Thymus (tissue), 11 donors: ENCODE measurements around the gene DPP6. TPM values are rescaled to one million over a fixed set of nuclear protein-coding genes. Genes with fewer than 3 reads are reported as not detected.

Experiments used
- DNase-seq, 9 donors: peaks; one replicate each; pipeline ENCODE4 v3.0.0-alpha.2; 2013; ENCODE audit warnings: low spot score in 9 of 9, low read depth in 6 of 9, missing footprints in 1 of 9
- H3K27ac ChIP-seq, 2 donors: one replicate each; pipeline ENCODE4 v1.5.1; 2013; ENCODE audit warnings: control low read depth in 1 of 2, low read depth in 1 of 2, low read length in 1 of 2, mild to moderate bottlenecking in 1 of 2, moderate library complexity in 1 of 2
- H3K27me3 ChIP-seq, 2 donors: one replicate each; pipeline ENCODE4 v1.5.1; 2013; ENCODE audit warnings: low read length in 1 of 2; ENCODE audit not compliant: control insufficient read depth in 2 of 2, insufficient read depth in 1 of 2
- H3K36me3 ChIP-seq, 2 donors: one replicate each; pipeline ENCODE4 v1.5.1; 2013; ENCODE audit warnings: low read length in 1 of 2, mild to moderate bottlenecking in 1 of 2, moderate library complexity in 1 of 2; ENCODE audit not compliant: control insufficient read depth in 2 of 2, insufficient read depth in 2 of 2
- H3K4me1 ChIP-seq, 2 donors: one replicate each; pipeline ENCODE4 v1.5.1; 2013; ENCODE audit warnings: low read length in 2 of 2; ENCODE audit not compliant: control insufficient read depth in 2 of 2, insufficient read depth in 2 of 2
- H3K4me3 ChIP-seq, 2 donors: one replicate each; pipeline ENCODE4 v1.5.1; 2013; ENCODE audit warnings: low read length in 2 of 2, control low read depth in 1 of 2, mild to moderate bottlenecking in 1 of 2
- H3K9me3 ChIP-seq, 2 donors: one replicate each; pipeline ENCODE4 v1.5.1; 2013; ENCODE audit warnings: low read length in 1 of 2, mild to moderate bottlenecking in 1 of 2; ENCODE audit not compliant: control insufficient read depth in 2 of 2, insufficient read depth in 1 of 2
- WGBS: extraction: QIAGEN DNeasy Blood & Tissue Kit; methylation state at CpG from one replicate; pipeline ENCODE4 v1.1.7; 2013; 5-methylcytosine and 5-hydroxymethylcytosine counted together
- polyA plus RNA-seq: library from polyadenylated mRNA; stranded (reverse); fragments of 200-250 nt; gene quantifications from one replicate; pipeline ENCODE4 v1.2.3, GENCODE V29; 2013
- total RNA-seq: library from RNA; stranded (reverse); fragments of 120-200 nt; gene quantifications from one replicate; pipeline ENCODE4 v1.2.4, GENCODE V29; 2013
- donor health status: healthy.

Gene DPP6
- total and polyA plus RNA-seq, 2 donors, result 0.75 to 4.5 TPM

GRCh38 chr7:154347700-154348266 is 295.6 kb downstream of the DPP6 start:
- Histone ChIP-seq H3K27me3 (no peaks in the 10 kb centered on the region), H3K36me3 (no peaks in the 10 kb centered on the region), H3K27ac (no peak overlapping the region), H3K9me3 (no peaks in the 10 kb centered on the region), H3K4me1 (no peaks in the 10 kb centered on the region), H3K4me3 (no peak overlapping the region)
- DNase-seq, result no peak
- WGBS, result 43% methylated on average over 3 of the region's 3 CpGs

DNA sequence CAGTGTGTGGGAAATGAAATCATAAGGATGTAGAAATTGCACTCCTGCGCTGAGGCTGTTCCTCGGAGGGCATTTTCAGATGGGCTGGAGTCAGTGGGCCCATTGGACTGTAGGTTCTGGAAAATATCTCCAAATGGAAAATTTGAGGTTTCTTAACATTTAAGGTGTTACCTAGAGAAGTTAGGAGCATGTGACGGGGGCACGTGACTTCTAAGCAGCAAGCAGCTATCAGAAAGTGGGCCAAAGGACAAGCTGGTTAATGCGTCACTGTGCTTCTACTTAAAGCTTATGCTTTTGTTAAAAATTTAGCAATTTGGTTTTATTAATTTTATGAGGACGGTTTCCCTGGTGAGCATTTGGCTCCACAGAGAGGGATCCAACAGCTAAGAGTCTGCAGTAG is 298.7 kb downstream of the DPP6 start:
- no peaks in the 10 kb centered on the region for H3K4me1 ChIP-seq
- H3K27me3 ChIP-seq, result no peaks in the 10 kb centered on the region
- H3K9me3 ChIP-seq, result no peaks in the 10 kb centered on the region
- 96% methylated on average over 6 of the region's 6 CpGs for WGBS
- no peak for DNase-seq
- no peaks in the 10 kb centered on the region for H3K36me3 ChIP-seq
- no peak overlapping the region for H3K4me3 ChIP-seq
- no peak overlapping the region for H3K27ac ChIP-seq

- no peak overlapping the region for H3K4me3 ChIP-seq
- no peaks in the 10 kb centered on the region for H3K9me3 ChIP-seq
- no peak for DNase-seq
- WGBS, result 69% methylated on average over 5 of the region's 5 CpGs
- no peaks in the 10 kb centered on the region for H3K4me1 ChIP-seq
- no peaks in the 10 kb centered on the region for H3K27me3 ChIP-seq
- no peaks in the 10 kb centered on the region for H3K36me3 ChIP-seq
- H3K27ac ChIP-seq, result no peak overlapping the region
Measured at GRCh38 chr7:154353355-154353767, 301.2 kb downstream of the DPP6 start.

DNA sequence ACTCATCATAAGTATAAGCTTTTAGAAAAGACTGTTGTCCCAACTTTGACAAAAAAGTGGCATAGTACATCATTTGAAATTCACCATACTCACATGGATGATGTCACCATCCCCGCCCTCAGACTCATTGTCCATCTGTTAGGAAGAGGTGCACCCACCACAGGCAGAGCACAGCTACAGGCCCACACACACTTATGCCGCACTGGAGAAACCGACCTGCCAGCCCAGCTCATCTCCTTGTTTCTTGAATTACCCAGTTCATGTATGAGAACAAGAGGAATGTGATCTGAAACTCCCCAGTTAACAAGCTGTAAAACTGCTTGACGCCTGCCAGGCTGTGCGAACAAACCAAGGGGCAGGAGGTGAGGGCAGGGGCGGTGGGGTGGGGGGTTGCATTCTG is 312.0 kb downstream of the DPP6 start:
- Histone ChIP-seq H3K27ac (no peak overlapping the region), H3K27me3 (no peaks in the 10 kb centered on the region), H3K4me3 (no peak overlapping the region), H3K4me1 (no peaks in the 10 kb centered on the region), H3K36me3 (no peaks in the 10 kb centered on the region), H3K9me3 (peaks cover 0 to 2% of the 10 kb centered on the region in 2 donors)
- no peak for DNase-seq
- WGBS, result 81% methylated on average over 6 of the region's 6 CpGs

DNA sequence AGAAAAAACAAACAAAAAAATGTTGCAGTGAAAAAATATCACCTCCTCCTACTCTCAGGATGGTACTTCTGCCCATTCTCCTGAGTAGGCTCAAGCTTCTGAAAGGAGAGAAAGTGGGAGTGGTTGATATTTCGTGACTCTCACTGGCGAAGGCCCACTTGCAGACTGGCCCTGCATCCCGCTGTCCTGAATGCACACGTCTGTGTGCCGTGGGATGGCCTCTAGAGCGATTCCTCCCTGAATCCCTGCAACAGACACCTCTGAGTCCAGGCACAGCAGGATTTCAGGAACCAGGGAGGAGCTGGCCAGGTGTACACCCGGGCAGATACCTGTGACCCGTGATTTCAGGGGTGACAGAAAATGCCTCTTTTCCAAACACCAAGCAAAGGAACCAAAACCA is 319.2 kb downstream of the DPP6 start:
- Histone ChIP-seq H3K4me3 (no peak overlapping the region), H3K27me3 (no peaks in the 10 kb centered on the region), H3K36me3 (no peaks in the 10 kb centered on the region), H3K27ac (no peak overlapping the region), H3K9me3 (peaks cover 0 to 2% of the 10 kb centered on the region in 2 donors), H3K4me1 (no peaks in the 10 kb centered on the region)
- no peak for DNase-seq
- 85% methylated on average over 8 of the region's 8 CpGs for WGBS

DNA sequence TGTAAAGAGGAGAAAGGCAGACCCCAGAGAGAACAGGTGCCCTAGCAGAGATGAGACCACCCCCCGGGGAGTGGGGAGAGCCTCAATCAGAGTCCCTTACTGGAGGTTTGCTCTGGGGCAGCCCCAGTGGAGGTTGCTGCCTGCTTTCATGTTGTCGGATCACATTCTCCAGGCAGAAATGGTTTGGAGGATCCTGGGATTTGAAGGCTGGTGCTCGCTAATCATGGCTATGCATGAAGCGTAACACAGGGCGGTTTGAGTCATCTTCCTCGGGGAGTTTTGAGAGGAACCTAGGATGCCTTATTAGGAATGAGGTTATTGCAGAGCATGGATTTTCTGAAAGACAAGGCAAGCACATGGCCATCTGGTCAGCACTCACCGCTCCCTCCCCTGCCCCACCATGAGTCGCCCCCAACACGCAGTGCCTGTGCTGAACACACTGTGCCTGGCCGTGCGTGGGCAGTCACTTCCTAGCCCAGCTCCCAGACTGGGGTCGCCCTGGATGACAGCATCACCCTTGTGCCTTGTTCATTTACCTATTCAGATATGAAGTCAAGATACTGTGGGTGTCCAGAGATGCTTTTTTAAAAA is 319.9 kb downstream of the DPP6 start:
- H3K4me3 ChIP-seq, result no peak overlapping the region
- H3K36me3 ChIP-seq, result no peaks in the 10 kb centered on the region
- 85% methylated on average over 12 of the region's 12 CpGs for WGBS
- H3K27ac ChIP-seq, result no peak overlapping the region
- DNase-seq, result no peak
- H3K4me1 ChIP-seq, result no peaks in the 10 kb centered on the region
- H3K9me3 ChIP-seq, result peaks cover 0 to 3% of the 10 kb centered on the region in 2 donors
- H3K27me3 ChIP-seq, result no peaks in the 10 kb centered on the region

DNA sequence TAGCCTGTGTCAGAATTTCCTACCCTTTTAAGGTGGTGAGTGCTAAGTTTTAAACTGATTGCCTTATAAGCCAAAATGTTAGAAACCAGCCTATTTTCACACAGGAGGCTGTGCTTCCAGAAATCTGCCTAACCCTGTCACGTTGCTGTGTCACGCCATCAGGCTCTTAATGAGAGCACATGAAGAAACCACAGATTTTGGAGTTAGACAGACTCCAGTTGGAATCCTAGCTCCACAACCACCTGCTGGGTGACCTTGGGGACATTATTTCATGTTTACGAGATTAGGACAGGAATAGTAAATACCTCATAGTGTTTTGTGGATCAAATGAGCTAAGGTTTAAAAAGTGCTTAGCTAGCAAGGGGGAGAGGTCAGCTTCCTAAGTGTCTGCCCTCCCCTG is 321.8 kb downstream of the DPP6 start:
- H3K4me3 ChIP-seq, result no peak overlapping the region
- H3K9me3 ChIP-seq, result peaks cover 0 to 2% of the 10 kb centered on the region in 2 donors
- no peaks in the 10 kb centered on the region for H3K36me3 ChIP-seq
- 93% methylated on average over 3 of the region's 3 CpGs for WGBS
- no peak for DNase-seq
- H3K27ac ChIP-seq, result no peak overlapping the region
- no peaks in the 10 kb centered on the region for H3K4me1 ChIP-seq
- no peaks in the 10 kb centered on the region for H3K27me3 ChIP-seq

DNA sequence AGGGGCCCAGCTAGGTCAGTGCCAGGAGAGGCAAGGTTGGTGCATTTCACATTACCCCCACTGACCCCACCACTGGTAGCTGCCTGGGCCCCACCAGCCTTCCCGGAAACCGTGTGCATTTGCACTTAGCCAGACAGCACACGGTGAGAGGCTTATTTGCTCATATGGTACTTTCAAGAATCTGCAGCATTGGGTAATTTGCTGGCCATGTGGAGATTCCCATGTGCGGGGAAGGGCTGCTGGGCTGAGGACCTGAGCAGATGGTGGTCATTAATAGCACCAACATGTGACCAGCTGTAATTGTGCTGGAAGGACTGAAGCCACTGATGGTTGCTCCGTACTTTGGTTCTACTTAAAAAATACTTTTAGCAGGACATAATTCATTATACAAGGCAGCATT is 323.8 kb downstream of the DPP6 start:
- H3K27me3 ChIP-seq, result no peaks in the 10 kb centered on the region
- DNase-seq, result no peak
- WGBS, result 93% methylated on average over 5 of the region's 5 CpGs
- no peaks in the 10 kb centered on the region for H3K4me1 ChIP-seq
- no peaks in the 10 kb centered on the region for H3K36me3 ChIP-seq
- no peak overlapping the region for H3K27ac ChIP-seq
- no peak overlapping the region for H3K4me3 ChIP-seq
- H3K9me3 ChIP-seq, result peaks cover 0 to 1% of the 10 kb centered on the region in 2 donors

DNA sequence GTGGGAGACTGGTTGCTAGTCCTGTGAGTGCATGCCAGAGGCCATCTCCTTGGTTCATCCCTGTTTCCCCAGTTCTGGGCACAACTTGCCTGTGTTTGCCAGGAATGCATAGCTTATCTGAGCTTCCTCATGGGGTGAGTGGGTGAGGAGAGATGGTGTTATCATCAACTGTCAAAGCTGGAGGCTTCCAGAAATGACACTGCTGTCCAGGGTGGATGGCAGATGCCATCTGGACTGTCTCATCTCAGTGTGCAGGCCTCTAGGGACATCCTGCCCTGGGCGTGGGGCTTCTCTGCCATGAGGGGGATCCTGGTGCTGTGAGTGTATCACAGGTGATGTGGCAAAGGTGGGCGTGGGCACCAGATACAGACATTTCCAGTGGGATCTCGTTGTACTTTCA is 328.6 kb downstream of the DPP6 start:
- Histone ChIP-seq H3K36me3 (no peaks in the 10 kb centered on the region), H3K27ac (no peak overlapping the region), H3K9me3 (peaks cover 0 to 1% of the 10 kb centered on the region in 2 donors), H3K27me3 (no peaks in the 10 kb centered on the region), H3K4me3 (no peak overlapping the region), H3K4me1 (no peaks in the 10 kb centered on the region)
- DNase-seq, result no peak
- 89% methylated on average over 3 of the region's 3 CpGs for WGBS
